Measurements from ENCODE around the gene EMC6. TPM values are rescaled to one million over a fixed set of nuclear protein-coding genes. Genes with fewer than 3 reads are reported as not detected.

The EMC6 gene
- total and polyA plus RNA-seq, 2 of the 13 experiments (the other 11 are each of a cell fraction or from before 2014, with no cell fraction given): 45.1 to 47.7 TPM

DNA sequence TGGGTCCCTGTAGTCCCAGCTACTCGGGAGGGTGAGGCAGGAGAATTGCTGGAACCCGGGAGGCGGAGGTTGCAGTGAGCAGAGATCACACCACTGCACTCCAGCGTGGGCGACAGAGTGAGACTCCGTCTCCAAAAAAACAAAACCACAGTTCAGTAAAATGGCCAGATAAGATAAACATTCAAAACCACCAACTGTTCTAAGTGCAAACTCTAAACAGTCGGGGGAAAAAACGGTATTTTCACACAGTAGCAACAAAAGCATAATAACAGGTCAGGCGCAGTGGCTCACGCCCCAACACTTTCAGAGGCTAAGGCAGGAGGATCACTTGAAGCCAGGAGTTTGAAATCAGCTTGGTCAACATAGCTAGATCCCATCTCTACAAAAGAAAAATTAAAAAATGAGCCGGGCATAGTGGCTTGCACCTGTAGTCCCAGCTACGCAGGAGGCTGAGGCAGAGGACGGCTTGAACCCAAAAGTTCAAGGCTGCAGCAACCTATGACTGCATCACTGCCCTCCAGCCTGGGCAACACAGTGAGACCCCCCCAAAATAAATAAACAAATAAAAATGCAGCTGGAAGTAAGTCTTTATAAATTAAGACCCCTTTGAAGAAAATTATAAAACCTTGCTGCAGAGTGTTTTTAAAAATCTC, 44.3 kb downstream of the EMC6 start:
- Histone ChIP-seq H3K4me1 (ENCODE audit: insufficient read depth, low read length) (peaks cover under 1% of the 10 kb centered on the region; the same call in 1 of the 2 replicates), H3K27ac (ENCODE audit: extremely low read length, insufficient read depth, low read length) (no peak overlapping the region), H3K9me3 (ENCODE audit: low read length) (no peaks in the 10 kb centered on the region), H3K4me2 (ENCODE audit: low read depth, low read length) (no peak overlapping the region), H2AFZ (ENCODE audit: low read length) (no peak overlapping the region), H3K27me3 (ENCODE audit: control insufficient read depth in 1 of 2, insufficient read depth in 2 of 2, low read length in 2 of 2) (no peaks in the 10 kb centered on the region), H3K79me2 (ENCODE audit: insufficient read depth, low read length) (no peaks in the 10 kb centered on the region), H4K20me1 (ENCODE audit: insufficient read depth, low read length) (no peaks in the 10 kb centered on the region), H3K4me3 (replicated peaks in 1 of 3; ENCODE audit: insufficient read depth in 1 of 3, low read depth in 2 of 3, low read length in 3 of 3) (no peak overlapping the region), H3K9ac (ENCODE audit: insufficient read depth, low read depth, low read length) (no peak overlapping the region), H3K36me3 (replicated peaks in 1 of 2; ENCODE audit: control insufficient read depth in 1 of 2, insufficient read depth in 2 of 2, low read length in 2 of 2) (peaks cover 6 to 31% of the 10 kb centered on the region in 2 experiments; a peak in 4 of 5 replicates)
- no peak for ATAC-seq
- ChIA-PET POLR2A (no interaction called here), CTCF (ENCODE audit: low intra/inter-chr PET ratio, low total read pairs) (no interaction called here)
- BruUV-seq (replicated peaks): no TSS peak
- intact Hi-C loops (cut with micrococcal nuclease; ENCODE audit: unreplicated experiment) (no loop called here), in situ Hi-C loops (cut with HindIII; ENCODE audit: extremely low pct_ligation_motif_present, low pct_unique_long_range_greater_than_20kb) (no loop called here)
- 77% methylated on average over 13 of the region's 13 CpGs for WGBS (ENCODE audit: low lambda C conversion rate)
- FAIRE-seq: no peak
- DNase-seq (ENCODE audit: low spot score): no peak
- no peak for TF ChIP-seq ZSCAN21 (CRISPR knock-in tag; IDR thresholded peaks at IDR 0.05; ENCODE audit: borderline replicate concordance)
- TF ChIP-seq ZNF773 (CRISPR knock-in tag; IDR thresholded peaks at IDR 0.05; ENCODE audit: borderline replicate concordance): no peak
- TF ChIP-seq SMAD1 (CRISPR knock-in tag; IDR thresholded peaks at IDR 0.05; ENCODE audit: borderline replicate concordance, low read depth): no peak
- TF ChIP-seq, protein P1, sequence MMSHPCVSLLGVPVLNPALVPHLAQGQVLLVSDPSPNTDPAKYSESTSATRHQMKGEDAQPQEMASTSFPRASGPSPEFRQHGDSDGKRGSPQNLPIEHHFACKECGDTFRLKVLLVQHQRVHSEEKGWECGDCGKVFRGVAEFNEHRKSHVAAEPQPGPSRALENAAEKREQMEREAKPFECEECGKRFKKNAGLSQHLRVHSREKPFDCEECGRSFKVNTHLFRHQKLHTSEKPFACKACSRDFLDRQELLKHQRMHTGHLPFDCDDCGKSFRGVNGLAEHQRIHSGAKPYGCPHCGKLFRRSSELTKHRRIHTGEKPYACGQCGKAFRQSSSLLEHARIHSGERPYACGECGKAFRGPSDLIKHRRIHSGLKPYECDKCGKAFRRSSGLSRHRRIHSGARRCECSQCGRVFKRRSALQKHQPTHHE (CRISPR knock-in tag; IDR thresholded peaks at IDR 0.05; ENCODE audit: borderline replicate concordance): no peak
- no peak for TF ChIP-seq SOX5 (CRISPR knock-in tag; IDR thresholded peaks at IDR 0.05; ENCODE audit: borderline replicate concordance)
- no peak for TF ChIP-seq ZNF704 (CRISPR knock-in tag; IDR thresholded peaks at IDR 0.05; ENCODE audit: borderline replicate concordance)
- TF ChIP-seq ZNF30 (CRISPR knock-in tag; IDR thresholded peaks at IDR 0.05): no peak
- no peak for TF ChIP-seq KDM4B (CRISPR knock-in tag; IDR thresholded peaks at IDR 0.05)
- TF ChIP-seq MYNN (CRISPR knock-in tag; IDR thresholded peaks at IDR 0.05; ENCODE audit: low read depth): no peak
- no peak for TF ChIP-seq ZBTB25 (CRISPR knock-in tag; IDR thresholded peaks at IDR 0.05)
- TF ChIP-seq TOE1 (CRISPR knock-in tag; IDR thresholded peaks at IDR 0.05): no peak
- no peak for TF ChIP-seq ZNF350 (CRISPR knock-in tag; IDR thresholded peaks at IDR 0.05; ENCODE audit: borderline replicate concordance, low read depth)

Measured in HepG2 (cell line).